ENCODE results near the gene FKBP7. TPM values are rescaled to one million over a fixed set of nuclear protein-coding genes. Genes with fewer than 3 reads are reported as not detected.

Gene FKBP7
- total and polyA plus RNA-seq, 2 of the 13 experiments (the other 11 are each of a cell fraction or from before 2014, with no cell fraction given) = 12.4 to 14.8 TPM

GRCh38 chr2:178414266-178415247 is 63.8 kb downstream of the FKBP7 start (continued):
- TF ChIP-seq FOXA3 (CRISPR knock-in tag; IDR thresholded peaks at IDR 0.05) = peak; percentile 40
- peak; percentile 82 for TF ChIP-seq KAT8 (CRISPR knock-in tag; IDR thresholded peaks at IDR 0.05)
- 0 out of 2 replicates have a peak, but pooled peaks have one; percentile 19 for TF ChIP-seq SP2 (CRISPR knock-in tag; IDR thresholded peaks at IDR 0.05)
- peak; percentile 68; the same call in 1 of the 2 replicates for TF ChIP-seq ZNF878 (CRISPR knock-in tag; IDR thresholded peaks at IDR 0.05)
- TF ChIP-seq, protein P1, sequence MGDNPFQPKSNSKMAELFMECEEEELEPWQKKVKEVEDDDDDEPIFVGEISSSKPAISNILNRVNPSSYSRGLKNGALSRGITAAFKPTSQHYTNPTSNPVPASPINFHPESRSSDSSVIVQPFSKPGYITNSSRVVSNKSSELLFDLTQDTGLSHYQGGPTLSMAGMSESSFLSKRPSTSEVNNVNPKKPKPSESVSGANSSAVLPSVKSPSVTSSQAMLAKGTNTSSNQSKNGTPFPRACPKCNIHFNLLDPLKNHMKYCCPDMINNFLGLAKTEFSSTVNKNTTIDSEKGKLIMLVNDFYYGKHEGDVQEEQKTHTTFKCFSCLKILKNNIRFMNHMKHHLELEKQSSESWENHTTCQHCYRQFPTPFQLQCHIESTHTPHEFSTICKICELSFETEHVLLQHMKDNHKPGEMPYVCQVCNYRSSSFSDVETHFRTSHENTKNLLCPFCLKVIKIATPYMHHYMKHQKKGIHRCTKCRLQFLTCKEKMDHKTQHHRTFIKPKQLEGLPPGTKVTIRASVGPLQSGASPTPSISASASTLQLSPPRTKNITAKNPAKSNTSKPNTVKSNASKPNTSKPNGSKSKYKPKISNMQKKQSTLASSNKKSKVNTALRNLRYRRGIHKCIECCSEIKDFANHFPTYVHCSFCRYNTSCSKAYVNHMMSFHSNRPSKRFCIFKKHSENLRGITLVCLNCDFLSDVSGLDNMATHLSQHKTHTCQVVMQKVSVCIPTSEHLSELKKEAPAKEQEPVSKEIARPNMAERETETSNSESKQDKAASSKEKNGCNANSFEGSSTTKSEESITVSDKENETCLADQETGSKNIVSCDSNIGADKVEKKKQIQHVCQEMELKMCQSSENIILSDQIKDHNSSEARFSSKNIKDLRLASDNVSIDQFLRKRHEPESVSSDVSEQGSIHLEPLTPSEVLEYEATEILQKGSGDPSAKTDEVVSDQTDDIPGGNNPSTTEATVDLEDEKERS (CRISPR knock-in tag; IDR thresholded peaks at IDR 0.05) = peak; percentile 75; the same call in 1 of the 2 replicates
- 0 out of 2 replicates have a peak, but pooled peaks have one; percentile 39 for TF ChIP-seq KAT7 (CRISPR knock-in tag; IDR thresholded peaks at IDR 0.05; ENCODE audit: borderline replicate concordance)
- TF ChIP-seq RAD21 (CRISPR knock-in tag; IDR thresholded peaks at IDR 0.05) = peak; percentile 86
- TF ChIP-seq, protein P2, sequence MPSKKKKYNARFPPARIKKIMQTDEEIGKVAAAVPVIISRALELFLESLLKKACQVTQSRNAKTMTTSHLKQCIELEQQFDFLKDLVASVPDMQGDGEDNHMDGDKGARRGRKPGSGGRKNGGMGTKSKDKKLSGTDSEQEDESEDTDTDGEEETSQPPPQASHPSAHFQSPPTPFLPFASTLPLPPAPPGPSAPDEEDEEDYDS (CRISPR knock-in tag; IDR thresholded peaks at IDR 0.05) = peak; percentile 68; the same call in 1 of the 2 replicates
- TF ChIP-seq, protein P3, sequence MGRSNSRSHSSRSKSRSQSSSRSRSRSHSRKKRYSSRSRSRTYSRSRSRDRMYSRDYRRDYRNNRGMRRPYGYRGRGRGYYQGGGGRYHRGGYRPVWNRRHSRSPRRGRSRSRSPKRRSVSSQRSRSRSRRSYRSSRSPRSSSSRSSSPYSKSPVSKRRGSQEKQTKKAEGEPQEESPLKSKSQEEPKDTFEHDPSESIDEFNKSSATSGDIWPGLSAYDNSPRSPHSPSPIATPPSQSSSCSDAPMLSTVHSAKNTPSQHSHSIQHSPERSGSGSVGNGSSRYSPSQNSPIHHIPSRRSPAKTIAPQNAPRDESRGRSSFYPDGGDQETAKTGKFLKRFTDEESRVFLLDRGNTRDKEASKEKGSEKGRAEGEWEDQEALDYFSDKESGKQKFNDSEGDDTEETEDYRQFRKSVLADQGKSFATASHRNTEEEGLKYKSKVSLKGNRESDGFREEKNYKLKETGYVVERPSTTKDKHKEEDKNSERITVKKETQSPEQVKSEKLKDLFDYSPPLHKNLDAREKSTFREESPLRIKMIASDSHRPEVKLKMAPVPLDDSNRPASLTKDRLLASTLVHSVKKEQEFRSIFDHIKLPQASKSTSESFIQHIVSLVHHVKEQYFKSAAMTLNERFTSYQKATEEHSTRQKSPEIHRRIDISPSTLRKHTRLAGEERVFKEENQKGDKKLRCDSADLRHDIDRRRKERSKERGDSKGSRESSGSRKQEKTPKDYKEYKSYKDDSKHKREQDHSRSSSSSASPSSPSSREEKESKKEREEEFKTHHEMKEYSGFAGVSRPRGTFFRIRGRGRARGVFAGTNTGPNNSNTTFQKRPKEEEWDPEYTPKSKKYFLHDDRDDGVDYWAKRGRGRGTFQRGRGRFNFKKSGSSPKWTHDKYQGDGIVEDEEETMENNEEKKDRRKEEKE (IDR thresholded peaks at IDR 0.05) = no peak
- no peak for TF ChIP-seq PAF1 (CRISPR knock-in tag; IDR thresholded peaks at IDR 0.05)
- no peak for TF ChIP-seq LCORL (IDR thresholded peaks at IDR 0.05)
- TF ChIP-seq LCORL (CRISPR knock-in tag; IDR thresholded peaks at IDR 0.05) = peak; percentile 82; the same call in 1 of the 2 replicates
- no peak for TF ChIP-seq ZSCAN25 (CRISPR knock-in tag; IDR thresholded peaks at IDR 0.05)
- TF ChIP-seq CBX5 (CRISPR knock-in tag; IDR thresholded peaks at IDR 0.05; ENCODE audit: borderline replicate concordance) = peak; percentile 77; the same call in 1 of the 2 replicates
- no peak for TF ChIP-seq ZNF7 (CRISPR knock-in tag; IDR thresholded peaks at IDR 0.05)
- peak; percentile 84 for TF ChIP-seq ZNF205 (CRISPR knock-in tag; IDR thresholded peaks at IDR 0.05)
- TF ChIP-seq LBX2 (CRISPR knock-in tag; IDR thresholded peaks at IDR 0.05; ENCODE audit: borderline replicate concordance) = no peak
- TF ChIP-seq BRF2 (CRISPR knock-in tag; IDR thresholded peaks at IDR 0.05) = no peak
- no peak for TF ChIP-seq SYNCRIP (IDR thresholded peaks at IDR 0.05; ENCODE audit: insufficient read depth, low read depth, low read length)
- no peak for TF ChIP-seq NAIF1 (CRISPR knock-in tag; IDR thresholded peaks at IDR 0.05; ENCODE audit: borderline replicate concordance)
- peak; percentile 44; the same call in 1 of the 2 replicates for TF ChIP-seq SIX4 (CRISPR knock-in tag; IDR thresholded peaks at IDR 0.05)
- TF ChIP-seq PHF8 (CRISPR knock-in tag; IDR thresholded peaks at IDR 0.05) = peak; percentile 35; the same call in 1 of the 2 replicates
